Measurements from ENCODE around the gene PUS1.

The PUS1 gene

DNA sequence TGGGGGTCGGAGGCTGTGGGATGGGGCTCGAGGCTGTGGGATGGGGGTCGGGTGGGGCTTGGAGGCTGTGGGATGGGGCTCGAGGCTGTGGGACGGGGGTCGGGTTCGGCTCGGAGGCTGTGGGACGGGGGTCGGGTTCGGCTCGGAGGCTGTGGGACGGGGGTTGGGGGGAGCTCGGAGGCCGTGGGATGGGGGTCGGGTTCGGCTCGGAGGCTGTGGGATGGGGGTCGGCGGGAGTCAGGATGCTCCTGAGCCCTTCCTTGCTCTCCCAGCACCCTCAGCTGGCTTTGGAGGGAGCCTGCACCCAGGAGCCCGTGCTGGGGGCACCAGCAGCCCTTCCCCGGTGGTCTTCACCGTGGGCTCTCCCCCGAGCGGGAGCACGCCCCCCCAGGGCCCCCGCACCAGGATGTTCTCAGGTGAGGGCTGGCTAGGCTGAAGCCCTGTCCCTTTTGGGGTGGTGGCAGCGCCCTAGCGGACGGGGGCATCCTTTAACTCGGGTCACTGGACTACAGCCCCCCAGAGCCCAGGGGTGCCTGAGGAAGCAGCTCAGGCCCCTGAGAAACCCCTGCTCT lies 11.9 kb upstream of the PUS1 start:
- DNase-seq = no peak

DNA sequence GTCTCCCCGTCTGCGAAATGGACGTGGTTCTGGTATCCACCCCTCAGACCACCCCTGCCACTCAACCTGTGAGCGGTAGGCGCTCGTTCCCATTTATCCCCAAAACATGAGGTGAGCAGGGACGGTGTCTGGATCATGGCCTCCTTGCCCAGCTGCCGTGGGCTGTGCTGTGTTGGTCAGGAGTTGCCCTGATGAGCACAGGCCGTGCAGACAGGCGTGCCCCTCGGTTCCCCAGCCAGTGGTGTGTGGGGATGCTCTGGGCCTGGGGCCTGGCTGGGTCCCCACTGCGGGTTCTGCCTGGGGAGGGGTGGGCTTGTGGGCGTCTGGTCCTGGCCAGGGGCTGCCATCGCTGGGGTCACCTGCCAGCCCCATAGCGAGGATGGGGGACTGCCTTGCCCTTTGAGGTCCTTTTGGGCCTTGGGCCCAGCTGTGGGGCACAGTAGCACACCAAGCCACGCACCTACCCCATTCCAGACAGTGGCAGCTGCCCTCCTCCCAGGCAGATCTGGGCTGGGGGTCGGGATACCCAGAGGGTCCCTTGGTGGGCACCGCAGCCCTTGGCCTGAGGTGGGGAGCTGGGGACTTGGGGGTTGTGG lies 11.3 kb upstream of the PUS1 start:
- DNase-seq = no peak

DNA sequence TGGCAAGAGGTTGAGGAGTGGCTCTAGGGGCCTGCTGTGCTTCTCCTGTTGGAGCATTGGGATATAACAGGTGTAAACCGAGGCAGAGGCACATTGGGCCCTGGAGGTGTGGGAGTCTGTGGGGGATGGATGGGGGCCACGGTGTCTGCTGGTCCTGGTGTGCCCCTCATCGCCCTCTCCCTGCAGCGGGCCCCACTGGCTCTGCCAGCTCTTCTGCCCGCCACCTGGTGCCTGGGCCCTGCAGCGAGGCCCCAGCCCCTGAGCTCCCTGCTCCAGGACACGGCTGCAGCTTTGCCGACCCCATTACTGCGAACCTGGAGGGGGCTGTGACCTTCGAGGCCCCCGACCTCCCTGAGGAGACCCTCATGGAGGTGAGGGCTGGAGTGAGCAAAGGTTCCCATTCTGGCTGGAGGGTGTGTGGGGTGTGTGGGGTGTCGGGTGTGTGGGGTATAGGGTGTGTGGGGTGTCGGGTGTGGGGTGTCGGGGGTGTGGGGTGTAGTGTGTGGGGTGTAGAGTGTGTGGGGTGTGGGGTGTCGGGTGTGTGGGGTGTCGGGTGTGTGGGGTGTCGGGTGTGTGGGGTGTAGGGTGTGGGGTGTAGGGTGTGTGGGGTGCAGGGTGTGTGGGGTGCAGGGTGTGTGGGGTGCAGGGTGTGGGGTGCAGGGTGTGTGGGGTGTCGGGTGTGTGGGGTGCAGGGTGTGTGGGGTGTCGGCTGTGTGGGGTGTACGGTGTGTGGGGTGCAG lies 10.6 kb upstream of the PUS1 start:
- DNase-seq = no peak

DNA sequence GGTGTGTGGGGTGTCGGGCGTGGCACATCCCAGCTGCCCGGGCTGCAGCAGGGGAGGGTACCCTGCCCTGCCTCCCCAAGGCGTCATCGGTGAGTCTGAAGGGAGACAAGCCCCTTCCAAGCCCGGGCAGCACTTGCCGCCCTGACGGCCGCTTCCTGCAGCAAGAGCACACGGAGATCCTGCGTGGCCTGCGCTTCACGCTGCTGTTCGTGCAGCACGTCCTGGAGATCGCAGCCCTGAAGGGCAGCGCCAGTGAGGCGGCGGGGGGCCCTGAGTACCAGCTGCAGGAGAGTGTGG lies 10.1 kb upstream of the PUS1 start:
- DNase-seq = no peak

DNA sequence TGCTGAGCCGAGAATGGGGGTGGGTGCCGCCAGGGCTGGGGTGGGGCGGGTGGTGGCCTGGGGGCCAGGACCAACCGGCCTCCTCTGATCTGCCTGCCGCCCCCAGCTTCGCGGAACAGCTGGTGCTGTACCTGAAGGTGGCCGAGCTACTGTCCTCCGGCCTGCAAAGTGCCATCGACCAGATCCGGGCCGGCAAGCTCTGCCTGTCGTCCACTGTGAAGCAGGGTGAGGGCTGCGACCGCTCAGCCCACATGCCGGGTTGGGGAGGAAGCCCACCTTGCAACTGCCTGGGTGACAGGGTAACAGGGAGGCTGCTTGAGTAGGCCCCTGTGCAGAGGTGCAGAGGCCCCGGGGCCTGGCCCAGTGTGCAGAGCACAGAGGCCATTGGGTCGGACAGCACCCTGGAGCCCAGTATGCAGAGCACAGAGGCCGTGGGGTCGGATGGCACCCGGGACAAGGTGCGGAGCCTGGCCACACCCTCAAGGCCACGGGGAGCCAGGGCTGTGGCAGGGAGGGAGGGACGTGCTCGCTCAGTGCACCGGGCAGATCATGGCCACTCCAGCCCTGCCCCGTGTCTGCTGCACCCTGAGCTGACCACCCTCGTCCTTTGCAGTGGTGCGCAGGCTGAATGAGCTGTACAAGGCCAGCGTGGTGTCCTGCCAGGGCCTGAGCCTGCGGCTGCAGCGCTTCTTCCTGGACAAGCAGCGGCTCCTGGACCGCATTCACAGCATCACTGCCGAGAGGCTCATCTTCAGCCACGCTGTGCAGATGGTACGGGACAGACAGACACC lies 9.5 kb upstream of the PUS1 start:
- DNase-seq = no peak

DNA sequence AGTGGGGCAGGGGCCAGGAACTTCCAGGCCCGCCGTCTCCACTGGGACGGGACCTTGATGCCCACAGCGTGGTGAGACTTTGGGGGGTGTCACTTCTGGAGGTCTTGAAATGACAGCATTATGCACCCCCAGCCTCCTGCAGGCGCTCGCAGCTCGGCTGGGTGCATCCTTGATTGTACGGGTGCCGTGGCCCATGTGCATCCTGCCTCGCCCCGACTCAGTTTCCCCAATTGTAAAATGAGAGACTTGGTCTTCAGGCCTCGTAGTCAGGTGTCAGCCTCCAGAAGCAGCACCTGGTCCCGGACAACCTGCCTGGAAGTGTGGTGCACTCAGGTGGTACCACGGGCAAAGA lies 8.9 kb upstream of the PUS1 start:
- DNase-seq = no peak

DNA sequence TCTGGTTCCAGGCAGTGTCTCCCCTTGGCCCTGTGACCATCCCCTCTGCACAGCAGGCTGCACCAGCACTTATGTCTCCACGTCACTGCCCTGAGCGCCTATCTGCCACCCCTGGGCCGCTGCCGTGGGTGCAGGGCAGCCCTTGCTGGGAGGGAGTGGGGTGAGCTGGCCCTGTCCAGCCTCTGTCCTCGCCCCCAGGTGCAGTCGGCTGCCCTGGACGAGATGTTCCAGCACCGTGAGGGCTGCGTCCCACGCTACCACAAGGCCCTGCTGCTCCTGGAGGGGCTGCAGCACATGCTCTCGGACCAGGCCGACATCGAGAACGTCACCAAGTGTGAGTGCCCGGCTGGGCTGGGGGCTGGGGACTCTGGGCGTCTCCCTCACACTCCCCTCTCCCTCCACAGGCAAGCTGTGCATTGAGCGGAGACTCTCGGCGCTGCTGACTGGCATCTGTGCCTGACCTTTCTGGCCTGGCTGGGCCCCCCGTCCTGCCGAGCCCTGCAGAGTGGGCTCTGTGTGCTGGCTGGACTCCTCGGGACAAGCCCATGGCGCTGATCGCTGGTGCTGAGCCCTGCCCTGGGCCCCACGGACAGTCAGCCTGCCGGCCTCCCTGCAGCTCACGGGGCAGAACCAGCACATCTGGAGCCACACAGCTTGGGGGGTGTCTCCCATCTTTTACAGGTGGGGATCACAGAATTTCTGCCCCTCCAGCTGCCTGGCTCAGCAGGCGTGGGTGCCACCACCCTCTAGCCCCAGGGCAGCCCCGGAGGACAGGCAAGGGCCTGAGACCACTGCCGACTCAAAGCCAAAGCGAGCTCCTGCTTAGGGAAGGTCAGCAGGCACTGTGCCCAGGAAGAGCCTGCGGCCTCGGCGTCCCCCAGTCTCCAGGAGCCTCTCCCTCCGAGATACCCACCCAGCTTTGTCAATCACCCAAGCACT lies 7.9 kb upstream of the PUS1 start:
- DNase-seq = no peak

DNA sequence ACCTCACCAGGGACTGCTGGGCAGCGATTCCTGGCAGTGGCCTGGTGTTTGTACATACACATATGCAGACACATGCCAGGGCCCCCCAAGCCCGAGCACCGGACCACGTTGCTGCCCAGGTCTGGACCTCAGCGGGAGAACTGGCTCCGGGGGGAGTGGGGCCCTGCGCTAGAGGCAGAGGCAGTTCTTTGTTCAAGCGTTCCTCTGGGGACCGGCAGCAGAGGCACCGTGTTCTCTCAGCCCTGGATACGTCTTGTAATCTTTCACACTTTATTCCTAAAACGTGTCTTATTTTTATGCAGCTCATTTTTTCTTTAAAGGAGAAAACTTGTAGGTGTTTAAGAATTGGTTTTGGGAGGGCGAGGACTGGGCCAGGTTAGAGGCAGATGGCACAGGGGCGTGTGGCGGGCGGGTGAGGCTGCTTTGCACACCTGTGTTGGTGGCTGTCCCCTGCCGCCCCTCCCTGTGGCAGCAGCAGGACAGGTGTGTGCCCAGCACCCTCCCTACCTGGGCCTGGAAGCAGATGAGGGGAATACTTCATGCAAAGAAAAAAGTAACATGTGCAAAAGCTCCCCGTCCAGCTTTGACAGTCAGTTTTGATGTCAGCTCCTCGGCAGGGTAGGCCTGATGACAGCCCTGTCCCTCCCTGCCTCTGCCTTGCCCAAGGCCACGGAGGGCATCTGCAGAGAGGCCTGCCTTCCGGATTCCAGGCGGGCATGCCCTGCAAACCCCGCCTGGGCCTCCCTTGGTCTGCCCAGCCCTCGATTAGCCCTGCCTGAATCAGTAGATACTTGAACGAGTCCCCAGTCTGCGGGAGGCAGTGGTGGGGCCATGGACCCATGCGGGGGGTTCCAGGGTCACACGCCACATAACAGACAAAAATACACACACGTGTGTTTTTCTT lies 7.0 kb upstream of the PUS1 start:
- no peak for DNase-seq

DNA sequence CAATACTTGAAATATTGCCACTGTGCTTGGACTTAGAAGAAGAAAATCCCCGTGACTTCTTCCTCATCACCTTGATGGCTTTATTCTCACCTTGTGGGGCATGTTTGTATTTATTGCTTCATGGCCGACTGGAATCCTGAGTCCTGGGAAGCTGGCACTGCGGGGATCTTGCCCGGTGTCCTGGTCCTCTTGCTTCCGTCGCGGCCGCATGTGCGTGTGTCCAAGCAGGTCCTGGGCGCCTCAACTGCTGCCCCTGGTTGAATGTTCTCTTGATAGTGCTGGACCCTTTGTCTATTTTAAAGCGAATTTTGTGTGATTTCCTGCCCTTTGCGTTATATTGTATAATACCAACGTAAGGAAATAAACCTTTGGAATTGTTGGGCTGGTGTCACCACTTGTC lies 6.3 kb upstream of the PUS1 start:
- no peak for DNase-seq

DNA sequence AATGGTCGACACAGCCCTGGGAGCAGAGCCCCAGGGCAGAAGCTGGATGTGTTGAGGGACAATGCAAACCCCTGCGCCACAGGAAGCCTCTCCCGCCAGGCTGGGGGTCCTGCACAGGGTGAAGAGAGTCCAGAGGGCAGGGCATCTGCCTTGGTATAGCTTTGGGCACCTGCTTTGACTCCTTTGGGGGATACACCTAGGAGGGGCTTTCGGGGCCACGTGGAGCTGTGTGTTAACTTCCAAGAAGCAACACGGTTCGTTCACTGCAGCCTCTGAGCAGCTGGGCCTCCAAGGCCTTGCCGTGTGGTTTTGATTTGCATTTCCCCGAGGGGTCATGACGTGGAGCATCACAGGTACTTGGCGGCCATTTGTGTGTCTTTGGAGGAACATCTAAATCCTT lies 5.8 kb upstream of the PUS1 start:
- no peak for DNase-seq

DNA sequence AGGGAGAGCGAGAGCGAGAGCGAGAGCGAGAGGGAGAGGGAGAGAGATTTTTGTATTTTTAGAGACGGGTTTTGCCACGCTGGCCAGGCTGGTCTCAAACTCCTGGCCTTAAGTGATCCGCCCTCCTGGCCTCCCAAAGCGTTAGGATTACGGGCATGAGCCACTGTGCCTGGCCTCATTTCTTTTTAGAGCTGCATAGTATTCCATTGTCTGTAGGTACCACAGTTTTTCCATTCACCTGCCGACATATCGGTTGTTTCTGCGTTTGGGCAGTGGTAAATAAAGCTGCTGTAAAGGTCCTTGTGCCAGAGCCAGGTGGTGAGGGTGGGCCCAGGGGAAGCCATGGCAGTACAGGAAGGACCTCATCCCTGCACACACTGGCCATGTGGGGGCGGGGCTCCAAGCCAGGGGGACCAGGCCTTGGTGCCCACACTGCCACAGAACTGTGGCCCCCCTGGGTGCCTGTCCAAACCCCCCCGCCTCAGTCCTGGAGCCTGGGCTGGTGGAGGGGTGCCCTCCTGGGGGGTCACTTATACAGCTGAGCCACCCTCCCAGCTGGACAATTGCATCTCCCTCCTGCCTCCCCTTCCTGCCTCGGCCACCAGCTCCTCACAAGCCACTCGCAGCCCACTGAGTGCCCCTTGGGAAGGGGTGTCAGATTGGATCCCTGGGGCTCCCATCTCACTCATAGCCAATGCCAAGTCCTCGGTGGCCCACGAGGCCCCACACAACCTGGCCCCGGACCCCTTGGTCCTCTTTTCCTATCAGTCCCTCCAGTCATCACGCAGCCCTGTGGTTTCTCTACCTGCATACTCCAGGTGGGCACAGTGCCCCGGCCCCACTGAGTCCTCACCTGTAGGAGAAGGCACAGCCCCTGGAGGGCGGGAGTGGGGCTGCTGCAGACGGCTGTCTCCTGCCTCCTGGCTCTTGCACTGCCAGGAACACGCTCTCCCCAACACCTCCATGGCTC lies 1.7 kb upstream of the PUS1 start:
- DNase-seq = no peak

DNA sequence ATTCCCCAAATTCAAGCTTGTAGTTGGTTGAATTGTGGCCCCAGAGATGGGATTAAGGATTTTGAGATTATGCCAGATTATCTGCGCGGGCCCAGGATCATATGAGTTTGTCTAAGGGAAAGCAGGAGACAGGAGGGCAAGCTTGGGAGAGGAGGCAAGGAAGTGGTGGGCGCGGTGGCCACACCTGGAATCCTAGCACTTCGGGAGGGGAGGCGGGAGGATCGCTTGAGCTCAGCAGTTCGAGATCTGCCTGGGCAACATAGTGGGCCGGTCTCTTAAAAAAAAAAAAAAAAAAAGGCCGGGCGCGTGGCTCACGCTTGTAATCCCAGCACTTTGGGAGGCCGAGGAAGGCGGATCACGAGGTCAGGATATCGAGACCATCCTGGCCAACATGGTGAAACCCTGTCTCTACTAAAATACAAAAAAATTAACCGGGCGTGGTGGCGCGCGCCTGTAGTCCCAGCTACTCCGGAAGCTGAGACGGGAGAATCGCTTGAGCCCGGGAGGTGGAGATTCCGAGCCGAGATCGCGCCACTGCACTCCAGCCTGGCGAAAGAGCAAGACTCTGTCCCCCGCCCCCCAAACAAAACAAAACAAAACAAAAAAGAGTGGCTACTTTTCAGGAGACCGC lies 881 bp upstream of the PUS1 start:
- peak; percentile 24 for DNase-seq

DNA sequence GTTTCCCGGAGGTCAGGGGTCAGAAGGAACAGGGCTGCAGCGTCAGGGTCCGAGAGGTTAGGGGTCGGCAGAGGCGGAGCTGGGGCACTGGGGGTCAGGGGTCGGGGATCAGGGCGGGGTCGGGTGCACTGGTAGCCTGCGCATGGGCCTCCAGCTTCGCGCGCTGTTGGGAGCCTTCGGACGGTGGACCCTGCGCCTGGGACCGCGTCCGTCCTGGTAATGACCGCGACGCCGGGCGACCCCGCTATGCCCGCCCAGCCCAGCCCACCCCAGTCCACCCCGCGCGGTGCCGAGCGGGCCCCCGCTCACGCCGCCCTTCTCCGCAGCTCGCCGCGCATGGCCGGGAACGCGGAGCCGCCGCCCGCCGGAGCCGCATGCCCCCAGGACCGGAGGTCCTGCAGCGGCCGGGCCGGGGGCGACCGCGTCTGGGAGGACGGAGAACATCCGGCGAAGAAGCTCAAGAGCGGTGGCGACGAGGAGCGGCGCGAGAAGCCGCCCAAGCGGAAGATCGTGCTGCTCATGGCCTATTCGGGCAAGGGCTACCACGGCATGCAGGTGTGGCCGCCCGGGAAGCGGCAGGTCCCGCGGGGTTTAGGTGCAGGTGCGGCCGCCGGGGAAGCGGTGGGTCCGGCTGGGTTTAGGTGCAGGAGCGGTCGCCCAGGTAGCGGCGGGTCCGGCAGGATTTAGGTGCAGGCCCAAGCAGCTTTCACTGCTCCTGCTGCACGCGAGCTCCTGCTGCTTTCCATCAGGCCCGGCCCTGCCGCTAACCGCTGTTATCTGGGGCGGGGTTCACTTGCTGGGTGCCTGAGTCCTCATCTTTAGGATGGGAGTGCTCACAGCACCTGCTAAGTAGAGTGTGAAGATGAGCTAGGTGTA lies 743 bp downstream of the PUS1 start:
- DNase-seq = no peak

DNA sequence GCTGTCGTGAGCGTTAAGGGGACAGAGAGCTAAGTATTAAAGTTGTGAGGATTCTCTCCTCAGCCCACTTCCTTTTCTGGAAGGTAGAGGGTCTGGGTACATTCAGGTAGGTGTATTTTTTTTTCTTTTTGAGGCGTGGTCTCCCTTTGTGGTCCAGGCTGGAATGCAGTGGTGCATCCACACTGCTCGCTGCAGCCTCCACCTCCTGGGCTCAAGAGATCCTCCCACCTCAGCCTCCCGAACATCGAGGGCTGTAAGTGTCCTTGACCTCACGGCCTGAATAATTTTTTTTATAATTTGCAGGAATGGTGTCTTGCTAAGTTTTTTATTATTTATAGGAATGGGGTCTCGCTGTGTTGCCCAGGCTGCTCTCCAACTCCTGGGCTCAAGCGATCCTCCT lies 1.4 kb downstream of the PUS1 start:
- no peak for DNase-seq

DNA sequence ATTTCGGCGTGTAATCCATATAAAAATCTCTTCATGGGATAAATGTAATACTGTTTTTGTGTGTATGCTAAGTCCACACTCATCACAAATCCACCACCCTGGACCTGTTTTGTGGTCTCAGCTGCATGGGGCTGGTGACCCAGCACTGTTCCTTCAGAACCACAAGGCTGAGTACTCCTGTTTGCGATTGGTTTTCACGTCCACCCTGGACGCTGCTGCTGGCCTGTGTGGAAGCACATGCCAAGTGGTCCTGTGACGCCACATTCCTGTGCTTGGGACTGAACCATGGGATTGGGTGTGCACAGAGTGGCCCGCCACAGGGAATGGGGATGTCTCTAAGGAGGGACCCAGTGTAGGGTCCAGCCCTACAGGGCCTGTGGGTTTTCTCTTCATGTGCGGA lies 4.3 kb downstream of the PUS1 start:
- no peak for DNase-seq

DNA sequence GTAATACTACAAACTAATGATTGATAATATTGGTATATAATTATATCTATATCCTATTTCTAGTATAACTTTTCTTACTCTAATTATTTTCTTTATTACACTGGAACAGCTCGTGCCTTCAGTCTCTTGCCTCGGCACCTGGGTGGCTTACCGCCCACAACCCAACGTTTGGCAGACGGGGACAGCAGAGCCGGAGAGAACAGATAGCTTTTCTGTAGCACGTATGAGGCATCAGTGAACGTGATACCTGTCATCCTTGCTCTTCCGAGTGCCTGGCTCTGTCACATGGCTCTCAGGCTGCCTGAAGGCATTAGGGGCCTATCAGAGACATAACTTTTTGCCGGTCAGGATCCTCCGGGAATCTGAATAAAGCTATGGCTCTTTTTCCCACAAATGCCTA lies 5.5 kb downstream of the PUS1 start:
- DNase-seq = no peak

DNA sequence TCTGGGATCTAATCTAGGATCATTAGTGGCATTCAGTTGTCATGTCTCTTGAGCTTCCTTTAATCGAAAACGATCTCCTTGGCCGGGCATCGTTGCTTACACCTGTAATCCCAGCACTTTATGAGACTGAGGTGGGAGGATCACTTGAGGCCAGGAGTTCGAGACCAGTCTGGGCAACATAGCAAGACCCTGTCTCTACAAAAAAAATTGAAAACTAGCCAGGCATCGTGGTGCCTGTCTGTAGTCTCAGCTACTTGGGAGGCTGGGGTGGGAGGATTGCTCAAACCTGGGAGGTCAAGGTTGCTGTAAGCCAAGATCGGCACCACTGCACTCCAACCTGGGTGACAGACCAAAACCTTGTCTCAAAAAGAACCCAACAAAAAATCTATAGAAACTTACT lies 9.0 kb downstream of the PUS1 start:
- no peak for DNase-seq

DNA sequence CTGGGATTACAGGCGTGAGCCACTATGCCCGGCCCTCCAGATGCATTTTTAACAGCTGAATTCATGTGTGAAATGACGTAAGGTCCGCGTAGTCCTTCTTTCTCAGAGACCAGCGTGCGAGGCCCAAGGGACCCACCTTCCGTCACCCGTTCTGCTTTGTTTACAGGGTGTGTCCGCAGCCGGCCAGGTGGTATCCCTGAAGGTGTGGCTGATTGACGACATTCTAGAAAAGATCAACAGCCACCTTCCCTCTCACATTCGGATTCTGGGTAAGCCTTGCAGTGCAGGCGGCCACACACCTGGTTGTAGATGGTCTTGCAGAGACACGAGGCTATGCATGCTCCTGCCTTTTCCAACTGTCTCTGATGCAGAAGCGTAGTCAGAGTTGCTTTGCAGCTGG lies 9.9 kb downstream of the PUS1 start:
- DNase-seq = no peak

DNA sequence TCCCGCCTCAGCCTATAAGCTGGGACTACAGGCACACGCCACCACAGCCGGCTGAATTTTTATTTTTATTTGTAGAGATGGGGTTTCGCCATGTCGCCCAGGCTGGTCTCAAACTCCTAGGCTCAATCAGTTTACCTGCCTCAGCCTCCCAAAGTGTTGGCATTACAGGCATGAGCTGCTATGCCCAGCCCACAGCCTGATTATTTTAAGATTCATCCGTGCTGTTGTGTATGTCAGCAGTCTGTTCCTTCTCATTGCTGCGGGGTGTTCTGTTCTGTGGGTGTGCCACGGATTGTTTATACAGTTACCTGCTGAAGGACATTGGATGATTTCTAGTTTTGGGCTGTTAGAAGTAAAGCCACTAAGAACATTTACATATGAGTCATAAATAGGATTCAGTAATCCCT lies 11.1 kb downstream of the PUS1 start:
- no peak for DNase-seq

Measured in inflammatory macrophage treated with lipopolysaccharide for 4 hours (primary cell).